Ishikawa (cell line): ENCODE data around the gene GJB6.

ENCODE experiments used
- CEBPB ChIP-seq: IDR thresholded peaks from 2 replicates; pipeline ENCODE4 v1.6.1; 2012
- CREB1 ChIP-seq: IDR thresholded peaks from 2 replicates; pipeline ENCODE4 v1.6.1; 2012; ENCODE audit warnings: low read depth
- EP300 ChIP-seq: IDR thresholded peaks from 2 replicates; pipeline ENCODE4 v1.6.1; 2012; ENCODE audit warnings: borderline replicate concordance
- MAX ChIP-seq: IDR thresholded peaks from 2 replicates; pipeline ENCODE4 v1.6.1; 2012
- NFIC ChIP-seq: IDR thresholded peaks from 2 replicates; pipeline ENCODE4 v1.6.1; 2012
- RAD21 ChIP-seq: IDR thresholded peaks from 2 replicates; pipeline ENCODE4 v1.6.1; 2012; ENCODE audit warnings: low read depth
- REST ChIP-seq: IDR thresholded peaks from 2 replicates; pipeline ENCODE4 v1.6.1; 2012; ENCODE audit warnings: low read depth, mild to moderate bottlenecking
- TAF1 ChIP-seq: IDR thresholded peaks from 2 replicates; pipeline ENCODE4 v1.6.1; 2012; ENCODE audit warnings: low read depth, mild to moderate bottlenecking
- TEAD4 ChIP-seq: IDR thresholded peaks from 2 replicates; pipeline ENCODE4 v1.6.1; 2012
- YY1 ChIP-seq: IDR thresholded peaks from 2 replicates; pipeline ENCODE4 v1.6.1; 2012; ENCODE audit warnings: low read depth

- TF ChIP-seq CEBPB (no peak), EP300 (no peak), NFIC (no peak), REST (no peak), TEAD4 (no peak), MAX (no peak), TAF1 (no peak), CREB1 (no peak), RAD21 (no peak), YY1 (no peak)
Observed at GRCh38 chr13:20193162-20193906, 38.8 kb downstream of the GJB6 start.
